Measurements from ENCODE around the gene GABRE.
"Not testable (repeated sequence)": the region's sequence is repeated elsewhere in the genome, so short reads cannot be mapped to it uniquely, and the experiment has no call there.

Gene GABRE

DNA sequence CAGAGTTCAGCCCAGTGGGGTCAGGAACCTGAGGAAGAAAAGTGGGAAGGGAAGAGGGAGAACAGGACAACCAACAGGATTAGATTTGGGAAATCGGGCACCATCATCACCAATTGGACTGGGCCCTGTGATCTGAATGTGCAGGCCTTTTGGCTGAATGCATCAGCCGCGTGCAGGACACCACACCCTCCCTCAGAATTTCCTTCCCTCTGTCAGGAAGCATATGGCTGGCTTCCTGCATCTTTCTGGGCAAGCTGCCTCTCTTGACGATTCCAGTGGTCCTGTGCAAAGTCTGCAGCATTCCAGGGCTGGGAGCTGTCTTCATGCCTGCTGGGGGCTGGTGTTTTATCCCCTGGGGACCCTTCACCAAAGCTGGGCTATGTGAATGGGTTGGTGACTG, 45.4 kb downstream of the GABRE start:
- H3K27me3 ChIP-seq (replicated peaks; ENCODE audit: control insufficient read depth, insufficient read depth, low read length, poor library complexity, severe bottlenecking): no peaks in the 10 kb centered on the region
- no peak for DNase-seq
- H3K36me3 ChIP-seq (ENCODE audit: control insufficient read depth, insufficient read depth, low read length): no peaks in the 10 kb centered on the region
- no peaks in the 10 kb centered on the region for H3K9me3 ChIP-seq (ENCODE audit: control insufficient read depth, low read length)
- no peak overlapping the region for H3K27ac ChIP-seq (ENCODE audit: insufficient read depth, low read length, poor library complexity, severe bottlenecking)
- H3K4me1 ChIP-seq (ENCODE audit: control insufficient read depth, insufficient read depth, low read length, poor library complexity, severe bottlenecking): no peaks in the 10 kb centered on the region
- no peak overlapping the region for H3K4me3 ChIP-seq (ENCODE audit: insufficient read depth, low read depth, low read length, poor library complexity, severe bottlenecking)

DNA sequence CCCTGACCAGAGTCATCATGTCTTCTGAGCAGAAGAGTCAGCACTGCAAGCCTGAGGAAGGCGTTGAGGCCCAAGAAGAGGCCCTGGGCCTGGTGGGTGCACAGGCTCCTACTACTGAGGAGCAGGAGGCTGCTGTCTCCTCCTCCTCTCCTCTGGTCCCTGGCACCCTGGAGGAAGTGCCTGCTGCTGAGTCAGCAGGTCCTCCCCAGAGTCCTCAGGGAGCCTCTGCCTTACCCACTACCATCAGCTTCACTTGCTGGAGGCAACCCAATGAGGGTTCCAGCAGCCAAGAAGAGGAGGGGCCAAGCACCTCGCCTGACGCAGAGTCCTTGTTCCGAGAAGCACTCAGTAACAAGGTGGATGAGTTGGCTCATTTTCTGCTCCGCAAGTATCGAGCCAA, 50.8 kb downstream of the GABRE start:
- Histone ChIP-seq H3K27ac (ENCODE audit: insufficient read depth, low read length, poor library complexity, severe bottlenecking) (no peak overlapping the region), H3K4me3 (ENCODE audit: insufficient read depth, low read depth, low read length, poor library complexity, severe bottlenecking) (no peak overlapping the region), H3K9me3 (ENCODE audit: control insufficient read depth, low read length) (no peaks in the 10 kb centered on the region), H3K27me3 (replicated peaks; ENCODE audit: control insufficient read depth, insufficient read depth, low read length, poor library complexity, severe bottlenecking) (no peaks in the 10 kb centered on the region), H3K4me1 (ENCODE audit: control insufficient read depth, insufficient read depth, low read length, poor library complexity, severe bottlenecking) (no peaks in the 10 kb centered on the region), H3K36me3 (ENCODE audit: control insufficient read depth, insufficient read depth, low read length) (no peaks in the 10 kb centered on the region)
- no peak for DNase-seq

DNA sequence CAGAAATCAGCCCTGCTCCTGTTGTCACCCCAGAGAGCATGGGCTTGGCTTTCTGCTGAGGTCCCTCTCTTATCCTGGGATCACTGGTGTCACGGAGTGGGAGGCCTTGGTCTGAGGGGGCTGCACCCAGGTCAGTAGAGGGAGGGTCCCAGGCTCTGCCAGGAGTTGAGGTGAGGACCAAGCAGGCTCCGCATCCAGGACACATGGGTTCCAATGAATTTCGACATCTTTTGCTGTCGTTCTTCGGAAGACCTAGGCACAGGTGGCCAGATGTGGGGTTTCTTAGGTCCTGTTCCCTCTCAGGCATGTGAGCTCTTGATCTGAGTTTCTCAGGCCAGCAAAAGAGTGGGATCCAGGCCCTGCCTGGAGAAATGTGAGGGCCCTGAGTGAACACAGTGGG, 51.8 kb downstream of the GABRE start:
- no peak overlapping the region for H3K4me3 ChIP-seq (ENCODE audit: insufficient read depth, low read depth, low read length, poor library complexity, severe bottlenecking)
- H3K36me3 ChIP-seq (ENCODE audit: control insufficient read depth, insufficient read depth, low read length): no peaks in the 10 kb centered on the region
- no peak for DNase-seq
- H3K27me3 ChIP-seq (replicated peaks; ENCODE audit: control insufficient read depth, insufficient read depth, low read length, poor library complexity, severe bottlenecking): no peaks in the 10 kb centered on the region
- no peaks in the 10 kb centered on the region for H3K4me1 ChIP-seq (ENCODE audit: control insufficient read depth, insufficient read depth, low read length, poor library complexity, severe bottlenecking)
- no peak overlapping the region for H3K27ac ChIP-seq (ENCODE audit: insufficient read depth, low read length, poor library complexity, severe bottlenecking)
- H3K9me3 ChIP-seq (ENCODE audit: control insufficient read depth, low read length): no peaks in the 10 kb centered on the region

DNA sequence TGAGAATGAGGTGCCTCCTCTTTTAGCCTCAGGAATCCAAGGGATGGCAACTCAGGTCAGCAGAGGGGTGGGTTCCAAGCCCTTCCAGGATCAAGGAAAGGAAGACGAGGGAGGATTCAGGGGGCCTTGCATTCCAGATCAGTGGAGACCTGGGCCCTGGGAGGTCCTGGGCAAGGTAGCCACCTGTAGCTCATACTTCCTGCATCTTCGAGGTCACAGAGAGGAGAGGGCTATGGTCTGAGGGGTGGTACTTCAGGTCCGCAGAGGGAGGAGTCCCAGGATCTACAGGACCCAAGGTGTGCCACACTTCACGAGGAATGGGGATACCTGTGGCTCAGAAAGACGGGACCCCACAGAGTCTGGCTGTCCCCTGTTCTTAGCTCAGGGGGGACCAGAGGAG, 52.6 kb downstream of the GABRE start:
- no peaks in the 10 kb centered on the region for H3K27me3 ChIP-seq (replicated peaks; ENCODE audit: control insufficient read depth, insufficient read depth, low read length, poor library complexity, severe bottlenecking)
- no peak for DNase-seq
- H3K4me1 ChIP-seq (ENCODE audit: control insufficient read depth, insufficient read depth, low read length, poor library complexity, severe bottlenecking): no peaks in the 10 kb centered on the region
- H3K27ac ChIP-seq (ENCODE audit: insufficient read depth, low read length, poor library complexity, severe bottlenecking): no peak overlapping the region
- no peaks in the 10 kb centered on the region for H3K36me3 ChIP-seq (ENCODE audit: control insufficient read depth, insufficient read depth, low read length)
- H3K9me3 ChIP-seq (ENCODE audit: control insufficient read depth, low read length): no peaks in the 10 kb centered on the region
- no peak overlapping the region for H3K4me3 ChIP-seq (ENCODE audit: insufficient read depth, low read depth, low read length, poor library complexity, severe bottlenecking)

DNA sequence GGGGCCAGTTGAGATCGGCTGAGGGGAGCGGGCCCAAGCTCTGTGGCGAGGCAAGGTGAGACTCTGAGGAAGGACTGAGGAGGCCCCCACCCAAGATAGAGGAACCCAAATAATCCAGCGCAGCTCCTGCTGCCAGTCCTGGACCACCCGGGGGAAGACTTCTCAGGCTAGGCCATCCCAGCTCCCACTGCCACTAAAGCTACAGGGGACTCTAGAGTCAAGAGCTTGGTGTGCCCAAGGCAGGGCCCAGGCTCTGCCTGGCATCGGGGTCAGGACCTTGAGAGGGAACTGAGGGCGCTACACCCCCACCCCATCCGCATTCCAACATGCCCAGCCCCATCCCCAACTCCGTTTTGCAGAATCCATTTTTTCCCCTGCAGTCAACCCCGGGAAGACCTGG, 53.2 kb downstream of the GABRE start:
- no peaks in the 10 kb centered on the region for H3K27me3 ChIP-seq (replicated peaks; ENCODE audit: control insufficient read depth, insufficient read depth, low read length, poor library complexity, severe bottlenecking)
- H3K4me3 ChIP-seq (ENCODE audit: insufficient read depth, low read depth, low read length, poor library complexity, severe bottlenecking): no peak overlapping the region
- no peaks in the 10 kb centered on the region for H3K9me3 ChIP-seq (ENCODE audit: control insufficient read depth, low read length)
- no peak overlapping the region for H3K27ac ChIP-seq (ENCODE audit: insufficient read depth, low read length, poor library complexity, severe bottlenecking)
- no peaks in the 10 kb centered on the region for H3K4me1 ChIP-seq (ENCODE audit: control insufficient read depth, insufficient read depth, low read length, poor library complexity, severe bottlenecking)
- no peak for DNase-seq
- H3K36me3 ChIP-seq (ENCODE audit: control insufficient read depth, insufficient read depth, low read length): no peaks in the 10 kb centered on the region

DNA sequence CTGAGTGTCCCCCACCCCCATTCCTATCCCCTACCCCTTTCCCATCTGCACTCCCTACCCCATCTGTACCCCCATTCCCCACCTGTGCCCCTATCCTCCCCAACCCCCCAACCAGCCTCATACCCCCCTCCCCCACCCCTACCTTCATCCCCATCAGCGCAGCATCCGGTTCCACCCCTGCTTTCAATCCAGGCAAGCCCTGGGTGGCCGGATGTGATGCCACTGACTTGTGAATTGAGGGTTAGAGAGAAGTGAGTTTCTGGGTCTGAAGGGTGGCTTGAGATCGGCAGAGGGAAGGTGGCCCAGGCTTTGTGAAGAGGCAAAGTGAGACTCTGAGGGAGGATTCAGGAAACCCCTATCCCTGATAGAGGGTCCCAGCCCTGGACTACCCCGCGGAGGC, 53.9 kb downstream of the GABRE start:
- H3K27me3 ChIP-seq (replicated peaks; ENCODE audit: control insufficient read depth, insufficient read depth, low read length, poor library complexity, severe bottlenecking): no peaks in the 10 kb centered on the region
- H3K4me3 ChIP-seq (ENCODE audit: insufficient read depth, low read depth, low read length, poor library complexity, severe bottlenecking): no peak overlapping the region
- H3K36me3 ChIP-seq (ENCODE audit: control insufficient read depth, insufficient read depth, low read length): no peaks in the 10 kb centered on the region
- H3K4me1 ChIP-seq (ENCODE audit: control insufficient read depth, insufficient read depth, low read length, poor library complexity, severe bottlenecking): no peaks in the 10 kb centered on the region
- DNase-seq: no peak
- no peak overlapping the region for H3K27ac ChIP-seq (ENCODE audit: insufficient read depth, low read length, poor library complexity, severe bottlenecking)
- H3K9me3 ChIP-seq (ENCODE audit: control insufficient read depth, low read length): no peaks in the 10 kb centered on the region

DNA sequence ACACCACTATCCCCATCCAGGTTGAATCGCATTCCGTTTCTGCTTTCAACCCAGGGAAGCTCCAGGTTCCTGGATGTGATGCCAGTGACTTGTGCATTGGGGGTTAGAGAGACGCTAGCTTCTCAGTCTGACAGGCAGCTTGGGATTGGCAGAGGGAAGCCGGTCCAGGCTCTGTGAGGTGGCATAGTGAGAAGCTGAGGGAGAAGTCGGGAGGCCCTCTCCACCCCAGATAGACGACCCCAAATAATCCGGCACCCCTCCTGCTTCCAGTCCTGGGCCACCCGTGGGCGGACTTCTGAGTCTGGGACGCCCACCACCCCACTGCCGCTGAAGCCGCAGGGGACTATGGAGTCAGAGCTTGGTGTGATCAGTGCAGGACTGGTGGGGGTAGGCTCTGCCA, 54.4 kb downstream of the GABRE start:
- Histone ChIP-seq H3K36me3 (ENCODE audit: control insufficient read depth, insufficient read depth, low read length) (no peaks in the 10 kb centered on the region), H3K9me3 (ENCODE audit: control insufficient read depth, low read length) (no peaks in the 10 kb centered on the region), H3K27ac (ENCODE audit: insufficient read depth, low read length, poor library complexity, severe bottlenecking) (no peak overlapping the region), H3K27me3 (replicated peaks; ENCODE audit: control insufficient read depth, insufficient read depth, low read length, poor library complexity, severe bottlenecking) (no peaks in the 10 kb centered on the region), H3K4me3 (ENCODE audit: insufficient read depth, low read depth, low read length, poor library complexity, severe bottlenecking) (no peak overlapping the region), H3K4me1 (ENCODE audit: control insufficient read depth, insufficient read depth, low read length, poor library complexity, severe bottlenecking) (no peaks in the 10 kb centered on the region)
- no peak for DNase-seq

DNA sequence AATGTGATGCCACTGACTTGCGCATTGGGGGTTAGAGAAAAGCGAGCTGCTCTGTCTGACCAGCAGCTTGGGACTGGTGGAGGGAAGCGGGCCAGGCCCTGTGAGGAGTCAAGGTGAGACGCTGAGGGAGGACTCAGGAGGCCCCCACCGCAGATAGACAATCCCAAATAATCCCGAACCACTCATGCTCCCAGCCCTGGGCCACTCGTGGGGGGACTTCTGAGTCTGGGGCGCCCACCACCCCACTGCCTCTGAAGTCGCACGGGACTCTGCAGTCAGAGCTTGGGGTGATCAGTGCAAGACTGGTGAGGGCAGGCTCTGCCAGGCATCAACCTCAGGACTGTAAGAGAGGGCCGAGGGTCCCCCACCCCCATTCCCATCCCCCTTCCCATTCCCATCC, 54.9 kb downstream of the GABRE start:
- no peak for DNase-seq
- H3K4me1 ChIP-seq (ENCODE audit: control insufficient read depth, insufficient read depth, low read length, poor library complexity, severe bottlenecking): no peaks in the 10 kb centered on the region

DNA sequence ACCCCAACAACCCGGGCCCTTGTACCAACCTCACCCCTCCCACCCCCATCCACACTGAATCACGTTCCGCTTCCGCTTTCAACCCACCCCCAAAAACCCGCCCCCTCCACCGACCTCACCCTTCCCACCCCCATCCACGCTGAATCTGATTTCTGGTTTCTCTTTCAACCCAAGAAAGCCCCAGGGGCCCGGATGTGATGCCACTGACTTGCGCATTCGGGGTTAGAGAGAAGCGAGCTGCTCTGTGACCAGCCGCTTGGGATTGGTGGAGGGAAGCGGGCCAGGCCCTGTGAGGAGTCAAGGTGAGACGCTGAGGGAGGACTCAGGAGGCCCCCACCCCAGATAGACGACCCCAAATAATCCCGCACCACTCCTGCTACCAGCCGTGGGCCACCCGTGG, 55.7 kb downstream of the GABRE start:
- H3K4me3 ChIP-seq (ENCODE audit: insufficient read depth, low read depth, low read length, poor library complexity, severe bottlenecking); H3K9me3 ChIP-seq (ENCODE audit: control insufficient read depth, low read length); H3K4me1 ChIP-seq (ENCODE audit: control insufficient read depth, insufficient read depth, low read length, poor library complexity, severe bottlenecking); H3K36me3 ChIP-seq (ENCODE audit: control insufficient read depth, insufficient read depth, low read length); H3K27ac ChIP-seq (ENCODE audit: insufficient read depth, low read length, poor library complexity, severe bottlenecking); H3K27me3 ChIP-seq (replicated peaks; ENCODE audit: control insufficient read depth, insufficient read depth, low read length, poor library complexity, severe bottlenecking); DNase-seq: not testable (repeated sequence)

More for the DNA sequence above, 54.9 kb downstream of the GABRE start:
- Histone ChIP-seq H3K9me3 (ENCODE audit: control insufficient read depth, low read length) (no peaks in the 10 kb centered on the region), H3K27ac (ENCODE audit: insufficient read depth, low read length, poor library complexity, severe bottlenecking) (no peak overlapping the region), H3K36me3 (ENCODE audit: control insufficient read depth, insufficient read depth, low read length) (no peaks in the 10 kb centered on the region), H3K27me3 (replicated peaks; ENCODE audit: control insufficient read depth, insufficient read depth, low read length, poor library complexity, severe bottlenecking) (no peaks in the 10 kb centered on the region), H3K4me3 (ENCODE audit: insufficient read depth, low read depth, low read length, poor library complexity, severe bottlenecking) (no peak overlapping the region)

DNA sequence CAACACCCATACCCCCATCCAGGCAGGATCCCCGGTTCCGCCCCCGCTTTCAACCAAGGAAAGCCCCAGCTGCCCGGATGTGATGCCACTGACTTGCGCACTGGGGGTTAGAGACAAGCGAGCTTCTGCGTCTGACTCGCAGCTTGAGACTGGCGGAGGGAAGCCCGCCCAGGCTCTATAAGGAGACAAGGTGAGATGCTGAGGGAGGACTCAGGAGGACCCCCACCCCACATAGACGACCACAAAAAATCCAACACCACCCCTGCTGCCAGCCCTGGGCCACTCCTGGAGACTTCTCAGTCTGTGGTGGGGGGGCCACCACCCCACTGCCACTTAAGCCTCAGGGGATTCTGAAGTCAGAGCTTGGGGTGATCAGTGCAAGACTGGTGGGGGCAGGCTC, 61.7 kb downstream of the GABRE start, which contains the start of gene MAGEA4:
TSS of gene MAGEA4 (plus strand) at position 110 of the 400 bp plus-strand sequence. CDS start 10,776 bp downstream, outside the sequence.
- no peak for DNase-seq
- Histone ChIP-seq H3K9me3 (ENCODE audit: control insufficient read depth, low read length) (no peaks in the 10 kb centered on the region), H3K36me3 (ENCODE audit: control insufficient read depth, insufficient read depth, low read length) (no peaks in the 10 kb centered on the region), H3K4me3 (ENCODE audit: insufficient read depth, low read depth, low read length, poor library complexity, severe bottlenecking) (no peak within 1 kb of the TSS), H3K27me3 (replicated peaks; ENCODE audit: control insufficient read depth, insufficient read depth, low read length, poor library complexity, severe bottlenecking) (no peaks in the 10 kb centered on the region), H3K27ac (ENCODE audit: insufficient read depth, low read length, poor library complexity, severe bottlenecking) (no peak within 1 kb of the TSS), H3K4me1 (ENCODE audit: control insufficient read depth, insufficient read depth, low read length, poor library complexity, severe bottlenecking) (no peaks in the 10 kb centered on the region)

DNA sequence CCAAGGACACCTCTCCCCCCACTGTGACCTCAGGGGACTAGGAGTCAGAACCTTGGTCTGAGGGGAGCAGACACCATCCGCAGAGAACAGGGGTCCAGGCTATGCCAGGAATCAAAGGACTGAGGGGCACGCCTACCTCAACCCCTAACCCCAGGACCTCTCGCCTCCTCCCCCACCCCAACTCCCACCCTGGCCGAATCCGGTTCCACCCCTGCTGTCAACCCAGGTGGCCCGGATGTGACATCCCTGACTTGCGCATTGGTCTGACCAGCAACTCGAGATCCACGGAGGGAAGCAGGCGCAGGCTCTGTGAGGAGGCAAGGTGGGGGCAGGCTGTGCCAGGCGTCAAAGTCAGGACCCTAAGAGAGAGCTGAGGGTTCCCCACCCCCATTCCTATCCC, 62.3 kb downstream of the GABRE start:
- no peak overlapping the region for H3K4me3 ChIP-seq (ENCODE audit: insufficient read depth, low read depth, low read length, poor library complexity, severe bottlenecking)
- DNase-seq: no peak
- H3K9me3 ChIP-seq (ENCODE audit: control insufficient read depth, low read length): no peaks in the 10 kb centered on the region
- H3K27ac ChIP-seq (ENCODE audit: insufficient read depth, low read length, poor library complexity, severe bottlenecking): no peak overlapping the region
- no peaks in the 10 kb centered on the region for H3K27me3 ChIP-seq (replicated peaks; ENCODE audit: control insufficient read depth, insufficient read depth, low read length, poor library complexity, severe bottlenecking)
- H3K36me3 ChIP-seq (ENCODE audit: control insufficient read depth, insufficient read depth, low read length): no peaks in the 10 kb centered on the region
- no peaks in the 10 kb centered on the region for H3K4me1 ChIP-seq (ENCODE audit: control insufficient read depth, insufficient read depth, low read length, poor library complexity, severe bottlenecking)
